Endothelial cell of umbilical vein (primary cell): ENCODE measurements around the gene NEB.

Experiments
- EZH2 ChIP-seq: IDR thresholded peaks from 2 replicates; pipeline ENCODE4 v1.6.1; 2012; ENCODE audit warnings: borderline replicate concordance, low read depth, mild to moderate bottlenecking, moderate library complexity, low read length, inconsistent platforms; ENCODE audit not compliant: severe bottlenecking
- MYC ChIP-seq: IDR thresholded peaks from one replicate; pipeline ENCODE4 v1.6.1; 2011; ENCODE audit warnings: mild to moderate bottlenecking, low read depth, low read length
- TF ChIP-seq, protein P1 (sequence below), 2 donors: IDR thresholded peaks; 1 replicate in 1 of 2; 2 replicates in 1 of 2; pipeline ENCODE4 v1.5.1; 2011; ENCODE audit warnings: low read length in 2 of 2, mild to moderate bottlenecking in 2 of 2, moderate library complexity in 2 of 2, control low read depth in 1 of 2, inconsistent platforms in 1 of 2, low read depth in 1 of 2; ENCODE audit not compliant: insufficient read depth in 1 of 2; ENCODE audit errors: extremely low read depth in 1 of 2

DNA sequence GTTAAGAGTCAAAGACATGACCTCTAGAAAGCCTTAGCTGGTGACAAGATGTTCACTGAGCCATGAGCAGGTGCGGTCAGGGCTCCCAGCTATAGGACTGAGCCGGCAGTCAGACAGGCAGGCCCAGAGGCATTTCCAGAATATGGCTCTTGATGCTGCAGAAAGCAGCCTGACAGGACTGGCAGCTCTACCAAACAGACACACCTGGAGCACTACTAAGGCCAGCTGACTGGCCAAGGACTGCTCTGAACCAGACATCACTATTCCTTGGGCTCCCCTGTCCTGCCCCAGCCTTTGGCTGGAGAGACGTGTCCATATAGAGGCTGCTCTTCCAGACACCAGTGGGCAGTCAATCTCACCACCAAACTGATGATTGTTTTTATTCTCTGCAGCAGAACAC lies 225.8 kb downstream of the NEB start:
- TF ChIP-seq, protein P1, sequence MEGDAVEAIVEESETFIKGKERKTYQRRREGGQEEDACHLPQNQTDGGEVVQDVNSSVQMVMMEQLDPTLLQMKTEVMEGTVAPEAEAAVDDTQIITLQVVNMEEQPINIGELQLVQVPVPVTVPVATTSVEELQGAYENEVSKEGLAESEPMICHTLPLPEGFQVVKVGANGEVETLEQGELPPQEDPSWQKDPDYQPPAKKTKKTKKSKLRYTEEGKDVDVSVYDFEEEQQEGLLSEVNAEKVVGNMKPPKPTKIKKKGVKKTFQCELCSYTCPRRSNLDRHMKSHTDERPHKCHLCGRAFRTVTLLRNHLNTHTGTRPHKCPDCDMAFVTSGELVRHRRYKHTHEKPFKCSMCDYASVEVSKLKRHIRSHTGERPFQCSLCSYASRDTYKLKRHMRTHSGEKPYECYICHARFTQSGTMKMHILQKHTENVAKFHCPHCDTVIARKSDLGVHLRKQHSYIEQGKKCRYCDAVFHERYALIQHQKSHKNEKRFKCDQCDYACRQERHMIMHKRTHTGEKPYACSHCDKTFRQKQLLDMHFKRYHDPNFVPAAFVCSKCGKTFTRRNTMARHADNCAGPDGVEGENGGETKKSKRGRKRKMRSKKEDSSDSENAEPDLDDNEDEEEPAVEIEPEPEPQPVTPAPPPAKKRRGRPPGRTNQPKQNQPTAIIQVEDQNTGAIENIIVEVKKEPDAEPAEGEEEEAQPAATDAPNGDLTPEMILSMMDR (IDR thresholded peaks at IDR 0.05; ENCODE audit: extremely low read depth in 1 of 2, insufficient read depth in 1 of 2, low read depth in 1 of 2, low read length in 2 of 2) = no peak
- TF ChIP-seq EZH2 = no peak
- no peak for TF ChIP-seq MYC
